GM18505 (cell line): Measurements from ENCODE around the gene RALGPS1.
"Not testable (repeated sequence)": the region's sequence is repeated elsewhere in the genome, so short reads cannot be mapped to it uniquely, and the experiment has no call there.

ENCODE experiments used
- ATAC-seq: cut with Tn5 transposase; IDR thresholded peaks from one replicate; pipeline ENCODE4 v1.9.1; 2021; ENCODE audit not compliant: unreplicated experiment
- POLR2A ChIP-seq: IDR thresholded peaks from 4 replicates; pipeline ENCODE4 v1.6.1; 2011; ENCODE audit warnings: borderline replicate concordance; ENCODE audit not compliant: insufficient read depth, insufficient read length; ENCODE audit errors: extremely low read depth

Gene RALGPS1

DNA sequence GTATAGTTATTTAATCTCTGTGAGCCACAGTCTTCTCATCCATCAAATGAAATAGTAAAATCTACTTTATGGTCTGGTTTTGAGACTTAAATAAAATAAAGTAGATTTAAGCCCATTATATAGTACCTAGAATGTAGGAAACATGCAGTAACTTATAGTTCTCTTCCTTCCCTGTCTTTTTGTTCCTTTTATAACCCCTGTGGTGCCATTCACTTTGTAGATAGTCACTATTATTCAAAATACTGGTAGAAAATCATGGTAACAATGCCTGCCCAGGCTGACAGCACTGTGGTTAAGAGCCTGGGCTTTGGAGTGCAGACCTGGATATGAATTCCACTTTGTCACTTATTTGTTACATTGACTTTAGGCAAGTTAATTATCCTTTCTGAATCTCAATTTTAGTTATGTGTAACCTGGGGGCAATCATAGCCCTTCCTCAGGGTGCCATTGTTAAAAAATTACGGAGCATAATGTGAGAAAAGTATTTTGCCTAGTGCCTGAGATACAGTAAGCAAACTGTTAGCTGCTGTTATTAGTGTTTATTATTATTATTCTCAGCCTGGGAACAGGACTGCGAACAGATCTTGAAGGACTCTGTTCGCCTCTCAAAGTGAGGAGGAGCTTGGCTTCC, 100.4 kb downstream of the RALGPS1 start:
- ATAC-seq, result no peak
- TF ChIP-seq POLR2A, result no peak

DNA sequence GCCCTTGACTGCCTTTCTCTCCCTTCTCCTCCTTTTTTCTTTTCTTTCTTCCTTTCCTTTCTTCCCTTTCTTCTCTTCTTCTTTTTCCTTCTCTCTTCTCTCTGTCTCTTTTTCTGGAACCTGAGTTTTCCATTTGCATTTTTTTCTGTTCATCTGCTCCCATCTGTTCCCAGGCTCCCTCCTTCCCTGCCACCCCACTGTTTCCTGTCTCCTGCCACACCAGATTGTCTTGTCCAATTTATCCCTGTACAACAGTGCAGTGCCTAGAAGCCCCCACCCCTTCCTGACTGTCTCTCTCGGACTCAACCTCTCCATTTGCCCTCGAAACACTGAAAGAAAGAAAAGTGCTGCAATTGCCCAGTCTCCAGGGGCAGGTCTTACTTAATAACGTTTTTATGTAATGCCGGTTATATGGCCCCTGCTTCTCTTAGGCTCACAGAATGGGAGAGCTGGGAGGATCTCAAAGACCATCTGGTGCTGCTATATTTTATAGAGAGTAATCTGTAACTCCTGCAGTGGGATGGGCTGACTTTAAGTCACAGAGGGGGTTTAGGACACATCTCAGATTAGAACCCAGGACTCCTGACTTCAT, 101.4 kb downstream of the RALGPS1 start:
- no peak for TF ChIP-seq POLR2A
- ATAC-seq, result no peak

DNA sequence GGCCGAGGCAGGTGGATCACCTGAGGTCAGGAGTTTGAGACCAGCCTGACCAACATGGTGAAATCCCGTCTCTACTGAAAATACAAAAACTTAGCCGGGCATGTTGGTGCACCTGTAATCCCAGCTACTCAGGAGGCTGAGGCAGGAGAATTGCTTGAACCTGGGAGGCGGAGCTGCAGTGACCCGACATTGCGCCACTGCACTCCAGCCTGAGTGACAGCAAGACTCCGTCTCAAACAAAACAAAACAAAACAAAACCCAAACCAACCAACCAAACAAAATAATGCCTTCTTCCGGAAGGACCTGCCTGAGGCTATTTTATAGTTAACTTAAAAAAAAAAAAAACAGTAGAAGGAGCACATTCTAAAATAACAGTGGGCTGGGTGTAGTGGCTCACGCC, 103.4 kb downstream of the RALGPS1 start:
- ATAC-seq, result not testable (repeated sequence)

DNA sequence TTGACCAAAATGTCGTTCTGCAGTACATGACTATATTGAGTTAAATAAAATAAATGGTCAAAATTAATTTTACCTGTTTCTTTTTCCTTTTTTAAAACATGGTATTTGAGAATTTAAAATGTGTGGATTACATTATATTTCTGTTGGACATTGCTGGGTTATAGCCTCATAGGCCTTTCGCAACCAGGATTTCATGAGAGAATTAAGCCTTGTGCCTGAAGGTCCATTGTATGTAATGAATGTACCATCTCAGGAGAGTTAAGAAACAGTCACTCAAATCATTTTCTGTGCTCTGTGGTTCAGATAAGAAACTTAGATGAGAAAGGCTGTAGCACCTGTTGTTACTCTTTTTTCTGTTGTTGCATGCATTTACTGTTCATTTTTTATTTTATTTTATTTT, 104.4 kb downstream of the RALGPS1 start:
- no peak for ATAC-seq
- TF ChIP-seq POLR2A, result no peak

DNA sequence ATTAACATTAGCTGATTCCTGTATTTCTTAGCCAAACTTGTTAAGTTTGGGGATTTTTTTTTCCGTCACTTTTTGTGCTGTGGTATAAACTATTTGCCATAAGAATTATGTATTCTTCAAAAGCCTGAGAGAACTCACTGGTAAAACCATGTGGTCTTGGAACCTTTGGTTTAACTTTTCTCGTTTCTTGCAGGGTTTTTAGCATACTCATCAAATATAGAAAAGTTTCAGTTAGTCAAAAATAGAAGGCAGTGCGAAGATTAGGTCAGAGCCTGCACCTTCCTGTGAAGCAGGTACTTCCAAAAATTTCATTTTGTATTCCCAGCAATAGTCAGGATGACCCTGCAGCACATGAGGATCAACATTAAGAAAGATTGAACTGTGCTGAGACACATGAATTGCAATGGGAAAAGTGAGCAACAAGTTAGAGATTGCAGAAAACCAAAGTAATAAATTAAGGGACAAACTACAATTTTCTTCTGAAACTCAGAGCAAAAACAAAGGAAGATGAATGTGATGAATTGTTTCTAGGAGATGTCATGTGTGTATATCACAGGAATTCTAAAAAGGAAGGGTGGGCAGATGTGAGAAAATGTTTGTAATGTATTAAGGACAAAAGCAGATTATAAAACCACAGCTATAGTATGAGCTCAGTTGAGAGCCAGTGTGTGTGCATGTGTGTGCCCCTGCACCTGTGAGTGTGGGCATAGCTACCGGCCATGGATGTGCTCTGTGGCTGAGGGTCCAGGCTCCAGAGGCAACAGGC, 105.6 kb downstream of the RALGPS1 start:
- ATAC-seq, result no peak
- no peak for TF ChIP-seq POLR2A

DNA sequence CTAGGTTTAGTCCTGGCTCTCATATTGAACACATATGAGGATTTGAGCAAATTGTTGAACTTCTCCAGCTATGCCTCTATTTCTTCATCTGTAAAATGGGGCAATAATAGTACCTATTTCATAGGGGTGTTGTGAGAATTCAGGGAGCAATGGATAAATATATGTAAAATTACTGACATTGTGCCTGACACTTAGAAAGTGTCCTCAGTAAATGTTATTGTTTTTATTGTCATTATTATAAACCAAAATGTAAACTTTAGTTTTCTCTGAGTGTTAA, 106.2 kb downstream of the RALGPS1 start:
- ATAC-seq, result no peak
- TF ChIP-seq POLR2A, result no peak

DNA sequence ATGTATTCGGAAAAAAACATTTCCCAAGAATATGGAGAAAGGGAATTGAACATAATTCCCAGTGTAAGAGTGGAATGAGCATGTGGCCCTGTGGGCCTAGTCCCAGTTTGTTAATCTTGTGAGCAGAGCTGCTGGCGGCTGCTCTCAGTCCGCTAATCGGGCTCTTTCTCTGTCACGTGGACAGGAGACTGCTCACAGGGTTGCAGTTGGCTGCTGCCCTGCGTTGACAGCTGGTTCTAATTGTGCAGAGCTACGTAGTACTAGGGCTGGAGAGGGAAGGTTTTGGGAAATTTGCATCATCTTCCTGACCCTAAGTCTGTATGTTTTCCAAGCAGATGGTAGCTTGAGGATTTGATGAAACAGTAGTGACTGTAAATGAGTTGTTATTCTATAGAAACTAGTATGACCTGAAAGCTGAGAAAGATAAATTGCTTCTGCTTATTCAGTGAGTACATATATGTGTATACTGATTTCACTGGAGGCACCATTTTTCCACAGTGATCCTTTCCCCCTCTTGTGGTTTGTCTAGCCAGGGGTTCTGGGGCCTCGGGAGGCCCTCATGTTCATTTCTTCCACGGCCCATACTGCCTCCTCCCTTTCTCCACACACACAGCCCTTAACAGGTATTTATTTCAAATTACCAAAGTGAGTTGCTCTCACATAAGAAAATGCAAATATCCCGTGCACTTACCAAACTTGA, 107.2 kb downstream of the RALGPS1 start:
- no peak for TF ChIP-seq POLR2A
- no peak for ATAC-seq

DNA sequence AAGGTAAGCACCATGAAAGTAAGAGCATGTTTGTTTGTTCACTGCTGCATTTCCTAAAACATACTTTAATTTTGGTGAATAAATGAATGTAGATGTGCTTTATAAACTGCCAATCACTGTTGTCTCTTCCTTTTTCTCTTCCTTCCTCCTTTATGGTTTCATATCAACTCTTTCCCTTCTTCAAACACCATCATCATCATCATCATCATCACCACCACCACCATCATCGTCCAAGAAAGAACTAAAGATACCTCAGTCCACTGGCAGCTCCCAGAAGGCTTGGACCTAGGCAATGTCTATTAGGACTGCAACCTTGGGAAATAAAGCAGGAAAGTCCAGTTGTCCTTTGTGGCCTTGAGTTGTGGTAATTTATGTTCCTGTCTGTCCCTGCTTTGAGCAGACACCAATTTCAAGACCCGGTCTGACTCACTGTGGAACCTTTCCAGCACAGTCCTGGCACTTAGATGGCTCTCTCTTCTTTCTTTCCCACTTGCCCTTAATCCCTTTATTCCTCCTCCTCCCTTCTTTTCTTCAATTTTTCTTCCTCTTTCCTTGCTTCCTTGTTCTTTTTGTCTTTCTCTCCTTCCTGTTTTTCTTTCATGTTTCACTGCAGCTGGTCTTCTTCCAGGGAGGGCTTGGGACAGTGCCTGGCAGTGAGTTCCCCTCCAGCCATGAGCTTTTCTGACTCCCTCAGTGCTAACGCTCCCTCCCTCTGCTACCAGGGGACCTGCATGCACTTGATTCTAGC, 108.5 kb downstream of the RALGPS1 start:
- ATAC-seq, result no peak

DNA sequence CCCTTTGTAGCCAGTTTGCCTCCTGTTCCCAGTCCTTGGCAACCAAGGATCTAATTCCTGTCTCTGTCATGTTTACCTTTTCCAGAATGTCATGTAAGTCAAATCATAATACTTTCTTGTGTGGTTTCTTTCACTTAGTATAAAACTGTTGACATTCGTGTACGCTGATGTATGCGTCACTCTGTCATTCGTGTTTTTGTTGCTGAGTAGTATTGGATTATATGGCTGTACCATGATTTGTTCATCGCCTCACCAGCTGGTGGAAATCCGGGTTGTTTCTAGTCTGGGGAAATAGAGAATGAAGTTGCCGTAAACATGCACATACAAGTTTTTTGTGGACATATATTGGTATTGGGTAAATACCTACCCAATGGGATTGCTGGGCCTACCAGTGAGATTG, 110.5 kb downstream of the RALGPS1 start:
- no peak for TF ChIP-seq POLR2A
- no peak for ATAC-seq

More for the DNA sequence above, 108.5 kb downstream of the RALGPS1 start:
- TF ChIP-seq POLR2A, result no peak

DNA sequence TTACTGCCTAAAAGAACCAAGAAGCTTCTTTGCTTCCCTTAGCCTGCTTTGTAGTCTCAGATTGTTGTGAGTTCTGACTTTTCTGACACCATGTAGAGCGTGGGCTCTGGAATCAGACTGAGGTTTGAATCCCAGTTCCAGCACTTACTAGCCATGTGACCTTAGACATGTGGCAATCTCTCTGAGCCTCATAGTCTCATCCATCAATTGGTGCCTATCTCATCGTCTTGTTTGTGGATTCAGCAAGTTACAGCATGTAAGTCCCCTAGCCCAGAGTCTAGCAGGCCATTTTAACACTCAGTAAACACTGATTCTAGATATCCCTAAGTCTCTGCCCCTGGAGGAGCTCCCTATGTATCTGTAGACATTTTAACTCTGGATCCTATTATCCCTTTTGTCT, 113.1 kb downstream of the RALGPS1 start:
- no peak for TF ChIP-seq POLR2A
- ATAC-seq, result no peak

DNA sequence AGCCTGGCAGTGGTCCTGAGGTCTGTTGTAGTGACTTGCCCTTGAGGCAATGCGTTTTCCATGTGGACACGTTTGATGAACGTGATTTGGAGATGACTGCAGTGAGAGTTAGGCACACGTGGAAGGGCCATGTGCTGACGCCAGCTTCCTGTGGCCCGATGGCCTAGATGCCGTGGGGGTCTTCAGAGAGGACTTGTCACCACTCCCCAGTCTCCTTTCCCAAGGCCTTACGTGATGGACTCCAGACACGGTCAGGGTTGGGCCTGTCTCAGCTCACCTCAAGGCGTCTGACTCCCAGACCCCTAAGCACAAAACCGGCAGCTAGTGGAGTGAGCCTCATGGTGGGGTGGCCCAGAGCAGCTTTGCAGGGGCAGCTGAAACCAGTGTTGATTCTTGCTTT, 115.0 kb downstream of the RALGPS1 start:
- TF ChIP-seq POLR2A, result no peak
- ATAC-seq, result no peak

DNA sequence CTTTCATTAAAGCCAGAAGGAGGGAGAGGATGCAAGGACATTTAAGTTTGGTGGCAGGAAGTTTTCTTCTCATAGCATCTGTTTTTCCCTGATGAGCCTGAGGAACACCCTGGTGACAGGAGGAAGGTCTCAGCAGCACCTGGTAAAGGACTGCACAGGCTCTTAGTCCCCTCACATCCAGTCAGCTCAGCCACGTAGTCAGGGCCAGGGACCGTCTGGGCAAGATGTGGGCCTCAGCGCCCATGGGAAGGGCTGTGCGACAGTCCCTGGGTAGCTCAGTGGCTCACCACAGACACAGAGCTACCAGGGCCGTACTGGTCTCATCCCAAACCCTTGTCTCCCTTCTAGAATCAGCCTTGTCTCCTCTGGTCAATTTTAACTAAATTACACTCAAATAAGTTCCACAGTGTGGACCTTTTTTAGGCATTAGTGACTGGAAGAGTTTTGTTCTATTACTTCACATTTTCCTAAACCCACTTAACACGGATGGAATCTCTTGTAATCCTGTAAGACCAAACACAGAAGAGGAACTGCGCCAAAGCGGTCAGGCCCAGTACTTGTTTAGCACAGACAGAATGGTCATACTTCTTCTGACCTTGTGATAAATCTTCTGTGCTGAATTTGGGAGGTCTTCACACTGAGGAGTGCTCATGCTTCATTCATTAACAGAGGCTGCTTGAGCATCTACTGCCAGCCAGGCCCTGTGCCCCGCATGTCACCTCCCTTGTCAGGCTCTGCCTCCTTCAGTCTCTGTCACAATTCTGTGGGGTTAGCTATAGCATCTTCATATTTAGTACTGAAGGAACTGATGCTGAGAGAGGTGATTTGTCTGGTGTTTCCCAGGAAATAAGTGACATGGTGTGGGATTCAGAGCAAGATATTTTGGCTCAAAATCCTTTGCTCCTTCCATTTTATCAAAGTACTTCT, 116.5 kb downstream of the RALGPS1 start:
- no peak for ATAC-seq
- no peak for TF ChIP-seq POLR2A
